ENCODE data around the gene AARS1.
"Not testable (repeated sequence)": the region's sequence is repeated elsewhere in the genome, so short reads cannot be mapped to it uniquely, and the experiment has no call there.

DNA sequence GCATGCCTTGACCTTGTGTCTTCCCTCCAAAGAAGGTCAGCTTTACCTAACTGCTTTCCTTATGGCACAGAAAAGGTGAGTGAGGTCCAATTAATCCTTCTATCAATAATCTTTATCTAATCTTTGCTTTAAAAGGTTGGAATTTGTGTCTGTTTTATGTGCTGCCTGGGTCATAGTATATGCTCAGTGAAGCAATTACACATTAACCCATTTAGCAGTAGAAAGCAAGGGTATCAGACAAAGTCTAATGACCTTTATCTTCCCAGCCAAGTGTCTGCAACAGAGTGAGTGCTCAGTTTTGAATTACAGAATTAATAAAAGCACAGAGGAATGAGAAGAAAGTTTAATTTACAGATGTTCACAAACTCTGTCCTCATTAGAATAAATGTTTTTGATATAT, 63.3 kb downstream of the AARS1 start:
- not testable (repeated sequence) for TF ChIP-seq POLR2AphosphoS5, POLR2A, TAF1, SPI1 (IDR thresholded peaks at IDR 0.05; ENCODE audit: low read depth, low read length)

Data from GM12891 (cell line).